NCI-H1930 (cell line): Measurements from ENCODE around the gene PRPS2.

ENCODE experiments used
- DNase-seq, 2 experiments: peaks; one replicate each; lab custom pipeline; 2025; lab: John Stamatoyannopoulos, UW

PRPS2 gene

GRCh38 chrX:12814420-12814819 lies 23.2 kb downstream of the PRPS2 start:
- DNase-seq = no peak

GRCh38 chrX:12817528-12817927 lies 26.3 kb downstream of the PRPS2 start:
- DNase-seq = no peak

GRCh38 chrX:12819222-12819621 lies 28.0 kb downstream of the PRPS2 start:
- DNase-seq = no peak

- no peak for DNase-seq
Measured at GRCh38 chrX:12820737-12821136, 29.5 kb downstream of the PRPS2 start.

- no peak for DNase-seq
Measured at GRCh38 chrX:12824944-12825343, 33.7 kb downstream of the PRPS2 start.

GRCh38 chrX:12825801-12826200 lies 34.6 kb downstream of the PRPS2 start:
- no peak for DNase-seq

GRCh38 chrX:12843061-12843667 lies 52.0 kb downstream of the PRPS2 start:
- no peak for DNase-seq

- DNase-seq = no peak
Measured at GRCh38 chrX:12843668-12844279, 52.6 kb downstream of the PRPS2 start.

GRCh38 chrX:12844319-12844718 lies 53.1 kb downstream of the PRPS2 start:
- no peak for DNase-seq

DNA sequence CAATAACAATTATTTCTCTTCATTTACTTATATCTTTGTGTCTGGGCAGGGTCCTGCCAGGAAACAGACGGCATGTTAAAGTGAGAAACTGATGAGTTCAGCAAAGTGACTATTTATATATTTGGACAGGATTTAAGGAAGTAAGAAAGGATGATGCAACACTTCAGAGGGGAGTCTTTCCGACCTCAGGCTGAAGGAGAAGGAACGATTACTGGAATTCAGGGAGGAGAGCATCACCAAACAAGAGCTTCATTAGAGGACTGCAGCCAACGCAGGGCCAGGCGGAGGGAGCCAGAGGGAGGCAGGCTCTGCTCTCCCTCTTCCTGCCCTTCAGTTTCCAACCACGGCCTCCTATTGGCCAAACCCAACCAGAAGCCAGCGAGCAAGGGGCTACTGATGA lies 74.1 kb downstream of the PRPS2 start:
- DNase-seq = no peak

DNA sequence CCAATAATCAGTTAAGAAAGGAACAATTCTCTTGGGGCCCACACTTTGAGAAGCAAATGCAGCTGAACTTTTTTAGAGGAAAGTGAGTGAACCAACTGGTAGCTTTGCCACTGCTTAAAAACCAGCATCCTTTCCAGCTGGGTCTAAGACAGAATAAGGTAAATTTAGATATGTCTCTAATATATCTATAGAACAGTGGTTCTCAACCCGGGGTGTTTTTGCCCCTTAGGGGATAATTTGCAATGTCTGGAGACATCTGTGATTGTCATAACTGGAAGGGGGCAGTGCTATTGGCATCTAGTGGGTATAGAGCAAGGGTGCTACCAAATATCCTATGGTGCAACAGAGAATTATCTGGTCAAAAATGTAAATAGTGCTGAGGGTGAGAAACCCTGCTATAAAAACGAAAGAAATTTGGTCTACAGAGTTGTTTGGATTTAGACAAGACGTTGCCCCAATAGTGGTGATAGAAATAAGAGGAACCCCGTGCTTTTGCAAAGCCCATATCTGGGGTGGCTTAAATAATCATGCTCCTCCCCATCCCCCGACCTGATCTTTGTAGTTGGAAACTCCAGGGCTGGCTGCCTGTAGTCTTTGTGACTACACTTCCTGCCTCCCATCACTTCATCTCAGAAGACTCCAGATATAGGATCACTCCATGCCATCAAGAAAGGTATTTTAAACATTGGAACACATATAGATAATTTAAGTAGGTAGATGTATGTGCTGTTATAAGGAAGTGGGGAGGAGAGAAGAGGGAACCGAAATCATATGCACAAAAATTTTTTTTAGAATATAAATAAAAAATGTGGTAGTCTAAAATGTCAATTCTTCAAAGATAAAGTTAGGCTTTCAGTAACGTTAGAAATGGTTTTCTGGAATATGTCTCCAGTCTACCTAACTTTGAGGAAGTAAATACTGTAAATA lies 75.5 kb downstream of the PRPS2 start, which contains the start of gene TLR7:
TSS of gene TLR7 (plus strand) at position 622 of the 927 bp plus-strand sequence. CDS start 507 bp downstream, outside the sequence.
- no peak for DNase-seq

GRCh38 chrX:12867685-12868084 lies 76.5 kb downstream of the PRPS2 start:
- DNase-seq = no peak

- DNase-seq = no peak
Measured at GRCh38 chrX:12868747-12869146, 77.5 kb downstream of the PRPS2 start.

- DNase-seq = no peak
Measured at GRCh38 chrX:12871257-12871656, 80.0 kb downstream of the PRPS2 start.

- no peak for DNase-seq
Measured at GRCh38 chrX:12872741-12873140, 81.5 kb downstream of the PRPS2 start.
